Measurements from ENCODE around the gene CASKIN2. TPM values are rescaled to one million over a fixed set of nuclear protein-coding genes. Genes with fewer than 3 reads are reported as not detected.

CASKIN2 gene, protein sequence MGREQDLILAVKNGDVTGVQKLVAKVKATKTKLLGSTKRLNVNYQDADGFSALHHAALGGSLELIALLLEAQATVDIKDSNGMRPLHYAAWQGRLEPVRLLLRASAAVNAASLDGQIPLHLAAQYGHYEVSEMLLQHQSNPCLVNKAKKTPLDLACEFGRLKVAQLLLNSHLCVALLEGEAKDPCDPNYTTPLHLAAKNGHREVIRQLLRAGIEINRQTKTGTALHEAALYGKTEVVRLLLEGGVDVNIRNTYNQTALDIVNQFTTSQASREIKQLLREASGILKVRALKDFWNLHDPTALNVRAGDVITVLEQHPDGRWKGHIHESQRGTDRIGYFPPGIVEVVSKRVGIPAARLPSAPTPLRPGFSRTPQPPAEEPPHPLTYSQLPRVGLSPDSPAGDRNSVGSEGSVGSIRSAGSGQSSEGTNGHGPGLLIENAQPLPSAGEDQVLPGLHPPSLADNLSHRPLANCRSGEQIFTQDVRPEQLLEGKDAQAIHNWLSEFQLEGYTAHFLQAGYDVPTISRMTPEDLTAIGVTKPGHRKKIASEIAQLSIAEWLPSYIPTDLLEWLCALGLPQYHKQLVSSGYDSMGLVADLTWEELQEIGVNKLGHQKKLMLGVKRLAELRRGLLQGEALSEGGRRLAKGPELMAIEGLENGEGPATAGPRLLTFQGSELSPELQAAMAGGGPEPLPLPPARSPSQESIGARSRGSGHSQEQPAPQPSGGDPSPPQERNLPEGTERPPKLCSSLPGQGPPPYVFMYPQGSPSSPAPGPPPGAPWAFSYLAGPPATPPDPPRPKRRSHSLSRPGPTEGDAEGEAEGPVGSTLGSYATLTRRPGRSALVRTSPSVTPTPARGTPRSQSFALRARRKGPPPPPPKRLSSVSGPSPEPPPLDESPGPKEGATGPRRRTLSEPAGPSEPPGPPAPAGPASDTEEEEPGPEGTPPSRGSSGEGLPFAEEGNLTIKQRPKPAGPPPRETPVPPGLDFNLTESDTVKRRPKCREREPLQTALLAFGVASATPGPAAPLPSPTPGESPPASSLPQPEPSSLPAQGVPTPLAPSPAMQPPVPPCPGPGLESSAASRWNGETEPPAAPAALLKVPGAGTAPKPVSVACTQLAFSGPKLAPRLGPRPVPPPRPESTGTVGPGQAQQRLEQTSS (N-terminal part only)
- 5.6 and 8.0 TPM in 2 replicates for total RNA-seq (ENCODE audit: low replicate concordance)

- TF ChIP-seq, protein P1, sequence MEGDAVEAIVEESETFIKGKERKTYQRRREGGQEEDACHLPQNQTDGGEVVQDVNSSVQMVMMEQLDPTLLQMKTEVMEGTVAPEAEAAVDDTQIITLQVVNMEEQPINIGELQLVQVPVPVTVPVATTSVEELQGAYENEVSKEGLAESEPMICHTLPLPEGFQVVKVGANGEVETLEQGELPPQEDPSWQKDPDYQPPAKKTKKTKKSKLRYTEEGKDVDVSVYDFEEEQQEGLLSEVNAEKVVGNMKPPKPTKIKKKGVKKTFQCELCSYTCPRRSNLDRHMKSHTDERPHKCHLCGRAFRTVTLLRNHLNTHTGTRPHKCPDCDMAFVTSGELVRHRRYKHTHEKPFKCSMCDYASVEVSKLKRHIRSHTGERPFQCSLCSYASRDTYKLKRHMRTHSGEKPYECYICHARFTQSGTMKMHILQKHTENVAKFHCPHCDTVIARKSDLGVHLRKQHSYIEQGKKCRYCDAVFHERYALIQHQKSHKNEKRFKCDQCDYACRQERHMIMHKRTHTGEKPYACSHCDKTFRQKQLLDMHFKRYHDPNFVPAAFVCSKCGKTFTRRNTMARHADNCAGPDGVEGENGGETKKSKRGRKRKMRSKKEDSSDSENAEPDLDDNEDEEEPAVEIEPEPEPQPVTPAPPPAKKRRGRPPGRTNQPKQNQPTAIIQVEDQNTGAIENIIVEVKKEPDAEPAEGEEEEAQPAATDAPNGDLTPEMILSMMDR (IDR thresholded peaks at IDR 0.05; ENCODE audit: insufficient read depth, low read length): peak; percentile 85
- DNase-seq (ENCODE audit: low read depth): peak; percentile 85
- peak within 1 kb of the TSS; percentile 76 for H3K4me3 ChIP-seq (ENCODE audit: low read depth, low read length)
These were observed at the start of gene CASKIN2 for GRCh38 chr17:75515496-75516254. Gene CASKIN2 (minus strand): TSS chr17:75515537. CDS start chr17:75513804, 1,733 bp downstream.

DNA sequence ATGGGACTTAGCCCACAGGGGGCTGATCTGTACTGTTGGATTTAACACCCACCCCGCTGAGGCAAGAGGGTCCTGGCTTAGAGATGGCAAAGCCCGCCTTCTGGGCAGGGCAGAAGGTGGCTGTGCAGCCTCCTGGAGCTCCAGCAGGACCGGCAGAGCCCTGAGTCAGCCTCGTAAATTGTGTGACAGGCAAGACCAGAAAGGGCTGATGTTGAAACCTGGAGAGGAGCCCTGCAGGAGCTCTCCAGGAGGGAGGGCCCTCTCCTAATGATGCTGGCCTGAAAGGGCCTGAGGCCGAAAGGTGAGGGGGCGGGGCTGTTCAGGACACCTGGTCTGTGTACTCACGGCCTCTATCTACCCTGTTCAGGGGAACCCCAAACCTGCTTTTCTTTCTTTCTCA is 49.7 kb upstream of the CASKIN2 start:
- TF ChIP-seq, protein P1 (IDR thresholded peaks at IDR 0.05; ENCODE audit: insufficient read depth, low read length): no peak
- no peak overlapping the region for H3K4me3 ChIP-seq (ENCODE audit: low read depth, low read length)
- peak; percentile 25 for DNase-seq (ENCODE audit: low read depth)

DNA sequence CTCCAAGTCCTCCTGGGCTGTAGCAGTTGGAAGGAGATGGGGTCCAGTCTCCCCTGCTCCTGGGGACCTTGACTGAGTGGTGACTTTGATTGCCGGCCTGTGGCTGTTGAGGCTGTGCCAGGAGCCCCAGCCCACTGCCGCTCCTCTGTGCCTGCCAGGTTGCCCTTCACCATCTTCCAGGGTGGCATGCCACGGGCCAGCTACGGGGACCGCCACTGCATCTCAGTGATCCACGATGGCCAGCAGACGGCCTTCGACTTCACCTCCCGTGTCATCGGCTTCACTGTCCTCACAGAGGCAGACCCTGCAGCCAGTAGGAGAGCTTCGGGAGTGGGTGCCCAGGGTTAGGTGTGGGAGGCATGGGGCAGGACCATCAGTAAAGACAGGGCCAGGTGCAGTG is 48.9 kb upstream of the CASKIN2 start:
- DNase-seq (ENCODE audit: low read depth): no peak
- TF ChIP-seq, protein P1 (IDR thresholded peaks at IDR 0.05; ENCODE audit: insufficient read depth, low read length): no peak
- H3K4me3 ChIP-seq (ENCODE audit: low read depth, low read length): no peak overlapping the region

GRCh38 chr17:75563063-75563758 is 47.9 kb upstream of the CASKIN2 start:
- no peak overlapping the region for H3K4me3 ChIP-seq (ENCODE audit: low read depth, low read length)
- TF ChIP-seq, protein P1 (IDR thresholded peaks at IDR 0.05; ENCODE audit: insufficient read depth, low read length): no peak
- DNase-seq (ENCODE audit: low read depth): no peak

DNA sequence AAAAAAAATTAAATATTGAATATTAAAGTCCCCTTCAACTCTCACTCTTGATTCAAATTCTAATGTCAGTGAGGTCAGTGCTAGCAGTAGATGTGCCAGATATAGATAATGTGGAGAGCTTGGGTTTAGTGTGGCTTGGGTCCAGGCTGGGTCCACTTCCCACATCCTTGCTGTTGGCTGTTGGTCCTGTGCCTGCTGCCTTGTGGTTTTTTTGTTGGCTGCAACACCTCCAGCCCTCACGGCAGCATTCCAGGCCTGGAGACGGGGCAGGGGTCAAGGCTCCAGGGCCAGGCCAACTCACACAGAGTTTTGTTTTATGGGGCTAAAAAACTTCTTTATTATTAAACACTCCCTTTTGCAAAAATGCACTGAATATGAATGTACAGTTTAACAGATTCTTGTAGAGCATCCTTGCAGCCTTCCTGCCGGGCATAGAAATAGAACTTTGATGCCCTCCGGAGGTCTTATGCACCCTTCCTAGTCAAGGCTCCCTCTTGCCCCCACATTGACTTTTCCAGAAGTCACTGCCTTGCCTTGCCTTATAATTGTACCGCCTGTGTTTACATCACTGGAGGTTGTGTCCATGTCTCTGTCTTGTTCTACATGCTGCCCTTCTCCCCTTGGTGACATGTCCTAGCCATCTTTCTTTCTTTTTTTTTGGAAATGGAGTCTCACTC is 46.7 kb upstream of the CASKIN2 start:
- TF ChIP-seq, protein P1 (IDR thresholded peaks at IDR 0.05; ENCODE audit: insufficient read depth, low read length): no peak
- no peak overlapping the region for H3K4me3 ChIP-seq (ENCODE audit: low read depth, low read length)
- peak; percentile 79 for DNase-seq (ENCODE audit: low read depth)

Data from fibroblast of the aortic adventitia (primary cell).